HEK293T (cell line): ENCODE data around the gene ENG.

ENCODE experiments used
- ARNT ChIP-seq: fragments of 450-650 bp; IDR thresholded peaks from 2 replicates; pipeline ENCODE4 v1.6.1; 2017; ENCODE audit warnings: mild to moderate bottlenecking
- BHLHE40 ChIP-seq: fragments of 450-650 bp; IDR thresholded peaks from 2 replicates; pipeline ENCODE4 v1.6.1; 2016; ENCODE audit warnings: mild to moderate bottlenecking, moderate library complexity, borderline replicate concordance
- FOXA1 ChIP-seq: fragments of 450-650 bp; IDR thresholded peaks from 2 replicates; pipeline ENCODE4 v1.6.1; 2016; ENCODE audit warnings: mild to moderate bottlenecking
- FOXM1 ChIP-seq: fragments of 450-650 bp; IDR thresholded peaks from 2 replicates; pipeline ENCODE4 v1.6.1; 2017; ENCODE audit warnings: mild to moderate bottlenecking, borderline replicate concordance
- HDGF ChIP-seq: fragments of 450-650 bp; IDR thresholded peaks from 2 replicates; pipeline ENCODE4 v1.6.1; 2017; ENCODE audit warnings: antibody characterized with exemption, borderline replicate concordance
- L3MBTL2 ChIP-seq: fragments of 450-650 bp; conservative IDR thresholded peaks from 2 replicates; pipeline ENCODE4 v1.6.1; 2016; ENCODE audit warnings: mild to moderate bottlenecking
- LEF1 ChIP-seq: fragments of 450-650 bp; IDR thresholded peaks from 2 replicates; pipeline ENCODE4 v1.6.1; 2017; ENCODE audit warnings: mild to moderate bottlenecking, borderline replicate concordance
- NFRKB ChIP-seq: fragments of 450-650 bp; IDR thresholded peaks from 2 replicates; pipeline ENCODE4 v1.6.1; 2016; ENCODE audit warnings: mild to moderate bottlenecking, moderate library complexity
- SP1 ChIP-seq: fragments of 450-650 bp; IDR thresholded peaks from 2 replicates; pipeline ENCODE4 v1.6.1; 2017
- SUZ12 ChIP-seq: fragments of 450-650 bp; IDR thresholded peaks from 2 replicates; pipeline ENCODE4 v1.6.1; 2016; ENCODE audit warnings: mild to moderate bottlenecking
- TARDBP ChIP-seq: fragments of 450-650 bp; IDR thresholded peaks from 2 replicates; pipeline ENCODE4 v1.6.1; 2016

GRCh38 chr9:127816362-127816725 lies 38.1 kb downstream of the ENG start:
- TF ChIP-seq BHLHE40 (no peak), ARNT (no peak), NFRKB (no peak), HDGF (no peak), FOXM1 (no peak), FOXA1 (no peak), LEF1 (no peak), SP1 (no peak), TARDBP (no peak), SUZ12 (no peak), L3MBTL2 (no peak)
